ENCODE results near the gene IER5L.

IER5L gene

DNA sequence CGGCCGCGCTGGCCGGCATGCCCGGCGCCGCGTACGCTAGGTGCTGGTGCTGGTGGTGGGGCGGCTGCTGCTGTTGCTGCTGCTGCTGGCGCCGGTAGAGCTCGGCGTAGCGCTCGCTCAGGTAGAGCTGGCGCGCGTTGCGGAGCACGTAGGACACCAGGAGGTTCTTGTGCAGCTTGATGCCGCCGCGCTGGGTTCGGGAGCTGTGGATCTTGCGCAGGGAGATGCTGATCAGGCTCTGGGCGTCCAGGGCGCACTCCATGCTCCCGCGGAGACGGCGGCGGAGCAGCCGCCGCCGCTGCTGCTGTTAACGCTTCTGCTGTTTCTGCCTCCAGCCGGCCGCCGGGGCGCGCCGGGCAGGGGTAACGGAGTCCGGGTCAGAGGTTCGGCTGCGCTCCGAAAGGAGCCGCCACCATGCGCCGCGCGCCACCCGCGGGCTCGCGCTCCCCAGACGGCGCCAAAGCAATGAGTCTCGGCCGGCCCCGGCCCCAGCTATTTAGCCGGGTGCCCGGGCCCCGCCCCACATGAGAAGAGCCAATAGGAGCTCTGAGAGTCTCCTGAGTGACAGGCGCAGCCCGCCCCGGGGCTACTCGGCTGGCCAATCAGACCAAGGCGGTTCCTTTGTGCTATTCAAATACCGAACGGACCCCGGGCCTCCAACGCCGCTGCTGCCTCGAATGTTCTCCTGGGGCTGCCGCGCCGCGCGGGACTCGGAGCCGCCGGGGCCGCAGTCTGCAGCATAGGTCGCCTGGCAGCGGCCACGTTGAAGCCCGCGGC, at the start of gene IER5L:
IER5L (minus strand) TSS at position 471 of the 777 bp plus-strand sequence; CDS start at position 262, 209 bp downstream.
- DNase-seq (ENCODE audit: low spot score), result peak; percentile 92

- DNase-seq (ENCODE audit: low spot score), result no peak
Observed at GRCh38 chr9:129227843-129228189, 49.8 kb upstream of the IER5L start.

DNA sequence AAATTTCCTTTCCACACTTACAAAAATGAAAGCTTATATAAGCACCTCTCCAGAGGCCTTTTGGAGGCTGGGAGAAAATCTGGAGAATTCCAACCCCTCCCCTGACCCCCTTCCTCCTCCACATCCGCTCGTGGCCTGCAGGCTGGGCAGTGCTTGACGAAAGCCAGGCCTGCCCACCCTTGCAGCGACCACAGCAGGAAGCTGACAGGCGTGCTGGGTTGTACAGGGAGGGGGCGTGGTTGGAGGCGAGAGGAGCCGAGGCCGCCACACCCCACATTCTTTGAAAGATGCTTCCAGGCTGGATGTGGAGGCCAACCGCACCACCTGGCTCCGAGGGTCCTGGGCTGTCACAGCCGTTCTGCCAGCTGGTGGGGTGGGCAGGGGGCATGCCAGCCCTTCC, 47.8 kb upstream of the IER5L start:
- DNase-seq (ENCODE audit: low spot score), result peak; percentile 50

DNA sequence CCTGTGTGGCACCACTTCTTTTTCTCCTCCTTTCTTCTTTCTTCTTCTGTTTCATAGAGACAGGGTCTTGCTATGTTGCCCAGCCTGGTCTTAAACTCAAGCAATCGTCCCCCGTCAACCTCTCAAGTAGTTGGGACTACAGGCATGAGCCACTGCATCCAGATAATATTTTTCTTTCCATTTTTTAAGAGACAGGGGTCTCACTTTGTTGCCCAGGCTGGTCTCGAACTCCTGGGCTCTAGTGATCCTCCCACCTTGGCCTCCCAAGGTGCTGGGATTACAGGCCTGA, 47.4 kb upstream of the IER5L start:
- DNase-seq (ENCODE audit: low spot score), result no peak

GRCh38 chr9:129224618-129225489, 46.8 kb upstream of the IER5L start:
- no peak for DNase-seq (ENCODE audit: low spot score)

GRCh38 chr9:129223551-129224208, 45.6 kb upstream of the IER5L start:
- no peak for DNase-seq (ENCODE audit: low spot score)

DNA sequence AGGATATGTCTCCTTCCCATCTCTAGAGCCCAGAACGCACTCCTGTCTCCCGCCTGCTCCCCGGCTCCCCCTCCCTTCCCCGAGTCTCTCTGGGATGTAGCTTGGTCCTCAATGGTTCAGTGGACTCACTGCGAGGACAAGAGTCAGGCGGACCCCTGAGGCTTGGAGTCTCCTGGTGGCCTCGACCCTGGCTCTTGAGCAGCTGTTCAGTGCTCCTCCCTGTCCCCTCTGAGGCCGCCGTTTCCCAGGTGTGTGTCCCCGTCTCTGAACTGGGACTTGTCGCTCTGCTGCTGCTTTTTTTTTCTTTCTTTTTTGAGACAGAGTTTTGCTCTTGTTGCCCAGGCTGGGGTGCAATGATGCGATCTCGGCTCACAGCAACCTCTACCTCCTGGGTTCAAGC, 44.8 kb upstream of the IER5L start:
- no peak for DNase-seq (ENCODE audit: low spot score)

- DNase-seq (ENCODE audit: low spot score), result no peak
Observed at GRCh38 chr9:129221979-129222635, 44.0 kb upstream of the IER5L start.

- DNase-seq (ENCODE audit: low spot score), result no peak
Observed at GRCh38 chr9:129221233-129221632, 43.2 kb upstream of the IER5L start.

DNA sequence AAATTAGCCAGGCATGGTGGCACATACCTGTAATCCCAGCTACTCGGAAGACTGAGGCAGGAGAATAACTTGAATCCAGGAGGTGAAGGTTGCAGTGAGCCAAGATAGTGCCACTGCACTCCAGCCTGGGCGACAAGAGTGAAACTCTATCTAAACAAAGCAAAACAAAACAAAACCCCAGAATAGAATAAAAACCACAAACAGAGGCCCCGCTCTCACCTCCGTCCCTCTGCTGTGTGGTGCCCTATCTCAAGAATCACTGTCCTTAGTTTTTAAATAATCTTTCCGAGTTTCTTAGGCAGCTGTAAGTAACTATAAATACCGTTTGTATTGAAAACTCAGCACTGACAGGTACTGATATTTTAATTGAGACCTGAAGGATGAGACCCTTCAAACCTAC, 42.7 kb upstream of the IER5L start:
- DNase-seq (ENCODE audit: low spot score), result no peak

DNA sequence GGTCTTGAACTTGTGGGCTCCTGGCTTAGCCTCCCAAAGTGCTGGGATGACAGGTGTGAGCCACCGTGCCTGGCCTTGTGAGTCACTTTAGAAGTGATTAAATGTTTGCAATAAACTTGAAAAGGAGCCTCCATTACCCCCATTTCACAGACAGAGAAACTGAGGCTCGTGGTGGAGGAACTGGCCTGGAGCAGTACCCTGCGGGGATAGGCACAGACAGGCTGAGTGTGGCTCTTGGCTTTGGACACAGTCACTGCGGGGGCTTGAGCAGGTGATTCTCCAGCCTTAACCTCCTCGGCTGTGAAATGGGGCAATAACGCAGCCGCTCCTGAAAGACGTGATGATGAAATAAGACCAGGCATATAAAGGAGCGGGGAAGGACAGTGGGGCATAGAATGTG, 40.9 kb upstream of the IER5L start:
- DNase-seq (ENCODE audit: low spot score), result no peak

DNA sequence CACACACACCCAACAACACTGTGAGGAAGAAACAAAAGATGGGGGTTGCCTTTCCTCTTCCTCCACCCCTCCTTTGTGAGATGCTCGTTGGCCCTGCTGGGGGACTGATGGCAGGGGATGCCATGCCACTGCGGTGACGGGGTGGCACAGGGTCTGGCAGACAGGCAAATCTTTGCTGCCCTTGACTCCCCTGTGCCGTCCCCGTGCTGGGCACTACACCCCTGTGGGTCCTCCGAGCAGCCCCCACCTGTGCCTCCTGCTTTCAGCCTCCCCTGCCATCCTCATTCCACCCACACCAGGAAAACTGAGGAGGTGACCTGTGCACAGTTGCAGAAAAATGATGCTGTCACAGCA, 40.2 kb upstream of the IER5L start:
- DNase-seq (ENCODE audit: low spot score), result no peak

- DNase-seq (ENCODE audit: low spot score), result no peak
Observed at GRCh38 chr9:129213551-129213950, 35.5 kb upstream of the IER5L start.

- DNase-seq (ENCODE audit: low spot score), result no peak
Observed at GRCh38 chr9:129211686-129212085, 33.6 kb upstream of the IER5L start.

DNA sequence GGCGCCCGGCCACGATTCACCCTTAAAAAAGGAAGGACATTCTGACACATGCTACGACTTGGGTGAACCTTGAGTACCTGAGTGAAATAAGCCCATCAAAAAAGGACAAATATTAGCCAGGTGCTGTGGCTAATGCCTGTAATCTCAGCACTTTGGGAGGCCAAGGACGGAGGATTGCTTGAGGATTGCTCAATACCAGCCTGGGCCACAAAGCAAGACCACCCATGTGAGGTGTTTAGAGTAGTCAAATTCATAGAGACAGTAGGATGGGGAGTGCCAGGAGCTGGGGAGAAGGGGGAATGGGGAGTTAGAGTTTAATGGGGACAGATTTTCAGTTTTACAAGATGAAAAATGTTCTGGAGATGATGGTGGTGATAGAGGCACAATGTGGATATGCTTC, 32.1 kb upstream of the IER5L start:
- DNase-seq (ENCODE audit: low spot score), result no peak

GRCh38 chr9:129209580-129209979, 31.5 kb upstream of the IER5L start:
- no peak for DNase-seq (ENCODE audit: low spot score)

DNA sequence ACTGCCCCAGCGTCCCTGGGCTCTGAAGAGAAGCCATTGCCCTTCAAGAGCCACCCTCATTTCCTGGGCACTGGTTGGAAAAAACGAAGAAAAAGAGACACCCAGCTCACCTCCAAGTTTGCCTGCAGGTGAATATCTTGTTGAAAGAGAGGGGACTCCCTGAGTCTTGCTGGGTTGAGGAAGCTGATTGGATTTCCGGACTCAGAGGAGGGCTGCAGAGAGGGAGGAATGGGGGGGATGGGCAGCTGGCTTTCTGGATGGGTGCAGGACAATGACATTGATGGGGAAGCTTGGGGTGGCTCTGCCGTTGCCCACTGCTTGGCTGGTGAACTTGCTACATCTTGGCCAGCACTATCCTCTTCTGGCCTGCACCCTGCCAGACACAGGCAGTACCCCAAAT, 31.0 kb upstream of the IER5L start:
- no peak for DNase-seq (ENCODE audit: low spot score)

DNA sequence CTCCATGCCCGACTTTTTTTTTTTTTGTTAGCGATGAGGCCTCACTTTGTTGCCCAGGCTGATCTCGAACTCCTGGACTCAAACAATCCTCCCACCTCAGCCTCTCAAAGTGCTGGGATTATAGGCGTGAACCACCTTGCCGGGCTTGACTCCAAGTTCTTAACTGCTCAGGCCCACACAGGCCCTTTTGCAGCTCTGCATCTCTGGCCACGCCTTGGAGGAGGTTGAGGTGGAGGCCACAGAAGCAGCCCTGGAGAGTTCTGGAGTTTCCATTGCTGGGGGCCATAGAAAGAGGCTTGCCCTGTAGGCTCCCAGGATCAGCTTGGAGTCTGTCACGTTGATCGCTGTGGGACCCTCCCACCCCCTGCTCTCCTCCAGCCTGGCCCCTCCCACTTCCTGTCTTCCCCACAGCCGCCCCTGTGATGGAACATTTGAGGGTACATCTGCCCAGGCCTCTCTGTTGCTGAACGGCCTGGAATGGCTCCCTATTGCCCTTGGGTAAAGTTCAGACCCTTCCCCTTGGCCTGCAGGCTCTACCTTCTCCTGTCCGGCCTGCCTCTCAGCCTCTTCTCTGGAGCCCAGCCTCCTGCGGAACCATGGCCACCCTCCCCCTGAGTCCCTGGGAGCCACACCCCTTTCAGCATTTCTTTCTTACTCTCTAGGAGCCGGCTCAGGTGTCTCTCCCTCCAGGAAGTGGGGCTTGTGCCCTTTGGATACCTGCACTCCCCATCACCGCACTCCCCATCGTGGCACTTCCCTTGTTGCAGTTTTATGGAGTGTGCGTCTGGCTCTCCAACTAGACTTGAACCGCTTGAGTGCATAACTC, 30.4 kb upstream of the IER5L start:
- DNase-seq (ENCODE audit: low spot score), result no peak

- no peak for DNase-seq (ENCODE audit: low spot score)
Observed at GRCh38 chr9:129206905-129207304, 28.8 kb upstream of the IER5L start.

DNA sequence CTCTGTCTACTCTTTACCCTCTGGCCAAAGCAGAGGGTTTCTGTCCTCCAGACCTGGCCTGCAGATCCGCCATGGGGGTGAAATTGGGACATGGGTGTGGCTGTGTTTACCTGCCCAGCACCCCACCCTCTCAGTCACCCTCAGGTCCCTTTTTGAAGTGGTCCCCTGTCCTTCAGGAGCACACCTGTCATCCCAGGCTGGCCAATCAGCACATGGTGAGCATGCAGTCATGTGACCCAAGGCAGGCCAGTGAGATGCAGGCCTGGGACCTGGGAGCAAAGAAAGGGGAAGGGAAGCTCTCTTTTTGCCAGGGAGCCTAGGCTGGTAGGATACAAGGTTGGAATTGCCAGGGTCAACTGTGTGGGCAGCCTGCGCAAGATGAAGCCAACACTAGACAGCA, 28.3 kb upstream of the IER5L start:
- no peak for DNase-seq (ENCODE audit: low spot score)

DNA sequence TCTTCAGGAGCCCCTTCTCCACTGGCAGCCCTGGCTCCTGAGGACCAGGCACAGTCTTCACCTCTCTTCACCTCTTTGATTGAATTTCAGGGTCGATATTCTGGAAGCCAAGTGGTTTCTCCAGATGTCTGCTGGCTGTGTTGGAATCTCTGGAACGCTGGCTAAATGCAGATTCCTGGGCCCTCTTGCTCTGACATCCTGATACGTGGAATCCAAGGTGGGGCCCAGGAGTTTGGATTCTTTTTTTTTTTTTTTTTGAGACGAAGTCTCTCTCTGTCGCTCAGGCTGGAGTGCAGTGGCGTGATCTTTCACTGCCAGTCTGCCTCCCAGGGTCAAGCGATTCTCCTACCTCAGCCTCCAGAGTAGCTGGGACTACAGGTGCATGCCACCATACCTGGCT, 26.8 kb upstream of the IER5L start:
- DNase-seq (ENCODE audit: low spot score), result no peak

- no peak for DNase-seq (ENCODE audit: low spot score)
Observed at GRCh38 chr9:129203556-129203909, 25.5 kb upstream of the IER5L start.

All from kidney capillary endothelial cell (primary cell).